Activated CD4-positive, CD25-positive, alpha-beta regulatory T cell treated with anti-CD3 and anti-CD28 coated beads, Interleukin-2, amount 50 U/mL, for 16 hours (primary cell): ENCODE measurements around the gene PHACTR3.

Experiments
- DNase-seq: peaks from one replicate; pipeline ENCODE4 v3.0.0-alpha.2; 2020; ENCODE audit warnings: low read depth, low spot score

PHACTR3 gene

DNA sequence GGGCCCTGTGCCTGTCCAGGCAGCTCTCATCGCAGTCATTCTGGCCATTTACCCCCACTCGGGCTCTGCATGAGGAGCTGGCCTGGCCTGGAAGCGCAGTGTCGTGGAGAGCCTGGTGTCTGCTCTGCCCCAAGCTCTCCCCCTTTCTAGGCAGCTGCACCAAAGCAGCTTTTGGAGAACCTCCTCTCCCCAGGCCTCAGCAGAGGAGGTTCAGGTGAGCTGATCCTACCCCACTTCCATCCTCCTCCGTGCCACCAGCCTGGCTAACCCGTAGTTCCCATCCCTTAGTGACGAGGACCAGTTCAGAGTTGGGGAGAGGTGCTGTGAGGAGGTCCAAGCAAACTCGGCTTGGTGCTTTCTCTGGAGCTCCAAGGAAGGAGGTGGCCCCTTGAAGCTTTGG is 30.5 kb upstream of the PHACTR3 start:
- no peak for DNase-seq

DNA sequence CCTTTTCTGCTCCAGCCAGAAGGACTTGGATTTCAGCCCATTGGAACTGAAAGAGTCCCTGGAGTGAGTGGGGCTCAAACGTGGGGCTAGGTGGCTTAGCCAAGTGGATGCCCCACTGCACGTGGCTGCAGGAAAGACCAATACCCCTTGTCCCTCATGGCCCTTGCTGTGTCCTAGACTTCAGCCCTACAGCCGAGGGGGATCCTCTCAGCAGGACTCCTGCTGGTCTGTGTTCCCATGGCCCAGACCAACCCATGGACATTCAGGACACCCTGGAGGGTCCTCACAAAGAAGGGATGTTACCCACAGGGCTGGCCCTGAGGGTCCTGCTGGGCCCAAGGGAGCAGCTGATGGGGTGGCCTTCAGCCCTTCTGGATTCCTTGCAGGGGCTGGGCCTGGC is 30.0 kb upstream of the PHACTR3 start:
- DNase-seq = no peak

DNA sequence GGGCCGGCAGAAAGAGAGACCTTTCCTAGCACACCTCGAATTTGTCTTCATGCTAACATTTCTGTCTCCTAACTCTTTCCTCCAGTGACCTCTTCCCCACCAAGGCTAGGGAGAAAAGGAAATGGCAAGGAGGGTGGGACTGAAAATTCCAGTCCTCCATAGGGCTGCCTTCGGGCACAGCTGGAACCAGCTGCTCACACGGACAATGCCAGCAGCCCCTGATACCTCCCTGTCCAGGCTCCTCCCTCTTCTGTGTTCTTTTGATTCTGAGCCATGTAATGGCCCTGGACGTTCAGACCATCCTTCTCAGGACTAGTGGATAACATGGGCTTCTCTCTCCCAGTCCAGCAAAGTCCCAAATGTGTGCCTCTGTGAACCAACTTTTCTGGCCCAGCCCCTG is 29.1 kb upstream of the PHACTR3 start:
- DNase-seq = no peak

DNA sequence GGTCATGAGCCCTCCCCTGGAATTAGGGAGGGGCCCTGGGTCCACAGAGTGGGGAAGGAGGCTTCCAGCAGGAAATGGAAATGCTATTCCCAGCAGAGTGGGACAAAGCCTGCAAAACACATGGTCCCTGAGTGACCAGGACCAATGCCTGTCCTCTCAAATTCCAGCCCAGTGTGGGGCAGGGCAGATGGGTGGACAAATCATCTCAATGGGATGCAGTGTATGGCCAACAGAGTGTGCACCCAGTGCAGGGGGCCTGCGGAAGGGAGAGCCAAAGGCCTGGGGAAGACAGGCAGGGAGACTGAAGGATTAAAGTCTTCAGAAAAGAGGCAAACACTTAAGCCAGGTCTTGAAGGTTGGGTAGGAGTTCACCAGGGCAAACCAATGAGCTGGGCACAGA is 28.7 kb upstream of the PHACTR3 start:
- no peak for DNase-seq

DNA sequence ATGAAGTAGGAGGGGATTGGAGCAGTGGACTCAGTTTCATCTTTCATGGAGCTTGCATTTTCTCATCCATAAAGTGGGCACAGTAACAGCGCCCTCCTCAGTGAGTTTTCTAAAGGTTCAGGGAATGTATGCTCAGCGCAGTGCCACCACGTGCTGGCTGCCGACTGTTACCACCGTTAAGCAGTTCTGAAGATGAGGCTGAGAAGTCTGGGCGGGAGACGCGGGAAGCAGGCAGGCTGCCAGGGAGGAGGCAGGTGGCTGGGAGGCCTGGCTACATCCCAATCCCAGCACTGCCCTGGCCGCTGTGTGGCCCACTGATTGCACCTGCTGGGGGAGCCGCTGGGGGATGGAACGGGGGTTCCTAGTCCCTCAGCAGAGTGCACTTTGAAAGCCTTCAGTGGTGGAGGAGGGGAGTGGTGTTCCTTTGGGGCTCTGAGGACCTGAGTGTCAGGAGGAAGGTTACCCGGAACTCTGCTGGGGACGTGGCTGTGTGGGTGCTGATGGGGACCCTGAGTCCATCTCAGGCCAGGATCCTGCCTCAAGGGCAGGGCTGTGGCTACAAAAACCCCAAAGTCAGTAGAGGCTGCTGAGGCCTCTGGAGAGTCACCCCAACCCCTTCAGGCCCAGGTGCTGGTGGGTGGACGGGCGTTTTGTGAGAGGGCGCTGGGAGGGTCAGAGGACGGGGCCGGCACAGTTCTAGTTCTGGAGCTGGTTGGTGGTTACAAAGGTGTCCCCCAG is 28.0 kb upstream of the PHACTR3 start:
- DNase-seq = no peak

DNA sequence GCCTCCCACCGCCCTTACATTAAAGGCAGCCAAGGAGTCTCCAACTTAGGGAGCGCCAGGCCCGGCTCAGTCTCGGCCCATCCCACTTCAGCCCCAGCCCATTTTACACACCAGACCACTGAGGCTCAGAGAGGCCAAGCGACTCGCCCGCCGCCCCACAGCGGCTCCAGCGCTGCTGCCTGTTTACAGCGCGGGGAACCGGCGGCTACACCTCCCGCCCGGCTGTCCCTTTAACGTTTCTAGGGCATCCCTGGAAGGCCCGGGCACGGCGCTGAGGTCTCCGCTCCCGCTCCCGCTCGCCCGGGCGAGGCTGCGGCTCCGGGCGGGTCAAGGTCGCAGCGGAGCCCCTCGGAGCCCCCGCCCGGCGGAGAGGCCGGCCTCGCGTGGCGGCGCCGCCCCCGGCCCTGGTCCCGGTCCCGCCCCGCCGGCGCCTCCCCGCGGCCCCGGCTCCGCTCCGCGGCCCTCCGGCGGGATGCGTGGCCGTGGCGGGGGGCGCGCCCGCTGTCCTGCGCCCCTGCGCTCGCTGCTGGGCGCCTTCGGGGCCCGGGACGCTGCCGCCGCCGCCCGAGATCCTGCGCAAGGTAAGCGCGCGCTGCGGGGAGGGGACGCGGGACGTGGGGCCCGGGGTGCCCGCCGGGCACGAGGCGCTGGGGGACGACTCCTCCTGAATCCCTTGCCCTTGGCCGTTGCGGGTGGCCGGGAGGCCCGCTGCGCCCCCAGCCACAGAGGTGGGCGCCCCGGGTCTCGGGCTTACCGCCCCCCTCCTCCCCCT is 27.1 kb upstream of the PHACTR3 start:
- no peak for DNase-seq

DNA sequence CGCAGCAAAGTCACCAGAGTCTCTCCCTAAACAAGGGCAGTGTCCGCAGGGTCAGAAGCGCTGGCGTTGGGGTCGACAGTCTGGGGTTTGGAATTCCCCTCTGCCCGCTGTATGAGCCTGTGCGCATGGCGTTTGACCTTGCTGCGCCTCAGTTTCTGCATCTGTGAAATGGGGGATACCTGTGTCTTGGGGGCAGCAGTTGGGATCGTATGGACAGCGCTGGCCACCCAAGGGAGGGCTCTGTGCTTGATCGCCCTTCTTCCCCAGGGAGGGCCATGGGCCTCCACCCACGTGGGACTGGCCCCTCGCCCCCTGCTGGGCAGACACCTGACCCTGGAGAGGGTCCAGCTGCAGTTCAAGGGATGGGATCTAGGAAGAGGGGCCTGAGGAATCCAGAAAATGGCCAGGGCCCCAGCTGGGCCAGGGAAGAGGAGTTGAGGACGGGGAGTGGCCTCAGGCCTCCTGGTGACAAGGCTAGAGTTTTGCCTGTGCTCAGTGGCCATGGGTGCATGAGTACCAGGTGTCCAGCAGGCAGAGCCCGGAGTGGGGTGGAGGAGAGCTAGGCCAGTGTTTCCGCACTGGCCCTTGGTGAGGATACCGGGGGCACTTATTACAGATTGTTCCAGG is 26.4 kb upstream of the PHACTR3 start:
- DNase-seq = no peak

DNA sequence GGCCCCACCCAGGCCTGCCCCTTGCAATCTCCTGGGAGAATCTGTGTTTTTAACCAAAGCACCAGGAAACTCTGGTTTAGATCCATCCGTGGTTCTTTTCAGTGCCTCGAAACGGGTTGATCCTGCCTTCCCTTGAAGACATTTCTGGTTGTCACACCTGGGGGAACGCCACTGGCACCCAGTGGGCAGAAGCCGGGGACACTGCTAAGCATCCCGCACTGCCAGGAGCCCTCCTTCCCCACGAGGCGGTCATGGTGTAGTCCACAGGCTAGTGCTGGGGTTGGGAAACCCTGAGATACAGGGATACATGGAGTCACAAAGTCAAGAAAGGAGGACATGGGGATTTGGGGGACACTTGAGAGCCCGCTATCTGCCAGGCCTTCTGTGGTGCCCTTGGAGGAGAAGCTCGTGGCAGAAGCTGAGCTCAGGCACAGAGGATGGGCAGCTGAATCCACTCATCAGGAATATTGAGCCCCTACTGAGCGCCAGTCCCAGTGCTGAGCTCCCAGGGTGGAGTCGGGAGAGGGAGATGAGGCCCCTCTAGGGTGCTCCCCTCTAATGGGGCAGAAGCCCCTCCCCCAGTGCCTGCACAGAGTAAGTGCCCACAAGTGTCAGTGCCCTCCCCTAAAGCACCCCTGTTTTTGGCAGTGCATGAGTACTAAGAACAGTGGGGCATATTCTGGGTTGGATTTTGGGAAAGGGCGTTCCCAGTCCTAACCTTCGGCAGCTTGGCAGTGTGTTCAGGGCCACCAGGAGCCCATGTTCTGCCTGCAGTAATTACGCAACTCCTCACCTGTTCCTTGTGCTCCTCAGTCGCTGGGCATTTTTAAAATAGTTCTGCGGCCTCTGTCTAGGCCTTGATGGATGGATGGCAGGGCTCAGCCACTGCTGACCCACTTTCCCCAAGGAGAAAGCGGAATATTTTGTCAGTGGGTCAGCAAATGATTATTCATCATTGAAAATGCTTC is 25.6 kb upstream of the PHACTR3 start:
- DNase-seq = no peak

DNA sequence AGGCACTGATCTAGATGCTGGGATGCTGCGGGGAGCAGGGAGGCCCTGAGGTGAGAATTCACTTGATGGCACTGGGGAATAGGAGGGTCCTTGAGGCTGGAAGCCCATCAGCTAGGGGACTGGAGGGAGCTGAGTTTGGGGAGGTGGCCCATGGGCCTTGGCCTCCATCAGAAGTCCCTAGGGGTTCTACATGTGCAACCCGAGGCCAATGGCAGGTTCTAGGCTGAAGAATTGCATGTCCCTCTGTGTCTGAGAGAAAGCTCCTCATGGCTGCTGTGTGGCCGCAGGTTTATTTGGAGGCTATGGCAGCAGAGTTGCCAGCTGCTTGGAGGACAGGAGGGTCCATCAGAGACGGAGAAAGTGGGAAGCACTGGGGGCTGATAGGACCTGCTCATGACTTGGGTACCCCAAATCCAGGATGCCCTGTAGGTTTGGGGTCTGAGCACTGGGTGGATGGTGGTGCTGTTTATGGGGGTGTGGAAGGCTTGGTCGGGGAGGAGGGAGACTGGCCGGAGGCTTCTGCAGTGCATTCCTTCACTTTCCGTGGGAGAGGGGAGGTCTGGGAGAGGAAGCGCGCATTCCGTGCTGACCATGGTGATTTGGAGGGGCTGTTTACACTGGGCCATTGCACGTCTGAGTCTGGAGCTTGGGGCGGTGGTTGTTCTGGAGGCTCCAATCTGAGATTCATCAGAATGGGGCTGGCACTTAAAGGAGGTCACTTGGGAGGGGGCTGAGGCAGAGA is 24.8 kb upstream of the PHACTR3 start:
- no peak for DNase-seq

DNA sequence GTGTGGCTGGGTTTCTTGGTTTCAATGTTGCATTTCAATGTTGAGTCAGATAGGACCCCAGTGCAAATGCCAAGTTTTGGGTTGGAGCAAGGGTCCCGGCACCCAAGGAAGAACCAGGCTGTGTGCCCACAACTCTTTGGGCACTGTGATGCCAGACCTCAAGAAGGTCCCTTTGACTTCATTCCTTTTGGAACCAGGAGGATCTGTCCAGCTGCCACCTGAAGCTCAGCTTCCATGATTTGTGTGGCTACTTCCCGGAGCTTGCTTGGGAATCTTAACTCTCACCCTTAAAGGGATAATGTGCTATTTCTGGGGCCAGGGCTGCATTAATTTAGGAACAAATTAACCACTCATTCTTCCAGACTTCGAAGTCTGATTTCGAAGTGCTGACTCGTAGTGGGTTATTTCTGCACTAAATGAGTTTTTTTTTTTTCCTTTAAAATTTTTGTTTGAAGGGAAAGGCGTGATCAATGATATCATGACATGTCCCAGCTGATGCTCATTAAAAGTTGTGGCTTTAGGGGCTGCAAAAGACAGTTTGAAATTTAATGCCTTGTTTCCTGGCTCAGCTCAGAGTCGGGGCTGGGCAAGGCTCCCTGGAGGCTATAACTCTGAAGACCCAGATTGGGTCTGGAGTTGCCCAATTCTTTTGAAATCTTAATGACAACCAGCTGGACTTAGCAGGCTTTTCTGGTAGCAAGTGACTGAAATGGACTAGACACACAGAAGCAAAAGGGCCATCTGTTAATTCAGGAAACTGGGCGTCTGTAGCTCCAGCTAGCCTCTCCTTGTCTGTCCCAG is 24.0 kb upstream of the PHACTR3 start:
- DNase-seq = no peak

DNA sequence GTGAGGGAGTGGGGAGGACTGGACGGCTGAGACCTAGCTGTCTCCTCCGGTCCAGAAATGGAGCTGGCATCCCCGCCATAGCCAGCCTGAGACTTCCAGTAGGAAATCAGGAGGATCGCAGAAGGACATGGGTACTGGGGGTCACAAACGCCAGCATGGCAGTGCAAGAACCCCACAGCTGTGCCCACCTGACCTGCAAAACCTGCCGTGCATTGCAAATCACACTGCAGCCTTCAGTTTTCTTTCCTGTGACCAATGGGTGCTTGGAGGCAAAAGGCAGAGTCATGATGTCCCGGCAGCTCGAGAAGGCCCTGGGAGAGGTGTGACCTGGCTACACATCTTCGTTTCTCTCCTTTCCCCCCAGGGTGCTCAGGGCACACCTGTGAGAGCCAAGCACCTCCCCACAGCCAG is 23.3 kb upstream of the PHACTR3 start:
- DNase-seq = no peak

DNA sequence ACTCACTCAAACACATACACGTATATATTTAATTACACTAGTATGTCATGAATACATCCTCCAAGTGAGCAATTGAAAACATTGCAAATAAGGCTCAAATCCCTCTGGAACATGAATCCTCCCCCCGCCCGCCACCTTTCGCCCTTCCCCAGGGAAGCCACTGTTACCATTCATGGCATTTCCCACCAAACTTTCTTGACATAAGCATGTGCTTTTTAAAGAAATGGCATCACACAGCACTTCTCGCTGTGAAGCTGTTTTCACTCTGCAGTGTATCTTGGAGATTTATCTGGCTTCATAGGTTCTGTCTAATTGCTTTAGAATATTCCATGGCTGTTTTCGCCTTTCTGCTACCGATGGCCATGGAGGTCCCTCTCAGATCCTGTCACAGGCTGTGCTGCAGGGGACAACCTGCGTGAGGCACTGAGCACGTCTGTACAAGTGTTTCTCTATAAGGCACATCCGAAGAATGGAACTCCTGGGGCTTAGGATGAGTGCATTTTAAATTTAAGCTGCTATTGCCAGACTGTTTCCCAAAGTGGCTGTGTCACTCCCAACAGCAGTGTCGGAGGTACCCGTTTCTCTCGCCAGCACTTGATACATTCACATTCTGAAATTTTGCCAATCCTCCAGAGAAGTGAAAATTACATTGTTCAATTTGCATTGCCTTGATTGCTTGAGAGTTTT is 22.2 kb upstream of the PHACTR3 start:
- DNase-seq = no peak

DNA sequence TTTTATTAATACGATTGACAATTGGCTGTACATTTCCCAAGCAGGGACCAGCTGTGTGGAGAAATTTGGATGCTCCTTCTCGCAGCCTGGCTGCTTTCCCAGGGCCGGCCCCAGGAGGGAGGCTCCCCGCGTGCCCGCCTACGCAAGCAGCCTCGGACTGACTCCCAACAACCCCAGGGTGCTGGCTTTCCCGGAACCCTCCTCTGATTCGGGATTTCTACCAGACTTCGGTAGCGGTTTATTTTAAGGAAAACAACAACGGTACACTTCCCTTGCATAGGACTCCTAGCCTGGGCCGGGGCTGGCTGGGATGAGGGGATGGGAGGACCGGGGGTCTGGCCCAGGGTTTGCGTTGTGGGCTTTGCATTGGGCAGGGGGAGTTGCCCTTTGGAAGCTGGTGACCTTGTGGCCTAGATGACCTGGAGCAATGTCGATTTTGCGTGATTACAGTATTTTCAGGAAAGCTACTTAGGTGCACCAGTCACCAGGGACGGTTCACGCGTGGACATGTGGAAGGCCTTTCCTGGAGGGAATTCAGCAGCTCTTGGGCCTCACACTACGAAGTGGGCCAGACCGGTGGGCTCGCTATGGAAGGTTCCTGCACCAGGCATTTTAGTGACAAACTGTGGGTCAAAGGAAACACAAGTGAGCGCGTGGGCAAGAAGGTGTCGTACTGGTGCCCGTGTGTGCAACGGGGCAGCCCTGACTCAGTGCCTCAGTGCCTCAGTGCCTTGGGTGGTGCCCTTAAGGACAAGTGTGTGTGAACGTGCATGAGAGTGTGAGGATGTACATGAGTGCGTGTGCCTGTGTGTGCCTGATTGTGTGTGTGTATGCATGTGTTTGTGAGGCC is 20.7 kb upstream of the PHACTR3 start:
- no peak for DNase-seq

DNA sequence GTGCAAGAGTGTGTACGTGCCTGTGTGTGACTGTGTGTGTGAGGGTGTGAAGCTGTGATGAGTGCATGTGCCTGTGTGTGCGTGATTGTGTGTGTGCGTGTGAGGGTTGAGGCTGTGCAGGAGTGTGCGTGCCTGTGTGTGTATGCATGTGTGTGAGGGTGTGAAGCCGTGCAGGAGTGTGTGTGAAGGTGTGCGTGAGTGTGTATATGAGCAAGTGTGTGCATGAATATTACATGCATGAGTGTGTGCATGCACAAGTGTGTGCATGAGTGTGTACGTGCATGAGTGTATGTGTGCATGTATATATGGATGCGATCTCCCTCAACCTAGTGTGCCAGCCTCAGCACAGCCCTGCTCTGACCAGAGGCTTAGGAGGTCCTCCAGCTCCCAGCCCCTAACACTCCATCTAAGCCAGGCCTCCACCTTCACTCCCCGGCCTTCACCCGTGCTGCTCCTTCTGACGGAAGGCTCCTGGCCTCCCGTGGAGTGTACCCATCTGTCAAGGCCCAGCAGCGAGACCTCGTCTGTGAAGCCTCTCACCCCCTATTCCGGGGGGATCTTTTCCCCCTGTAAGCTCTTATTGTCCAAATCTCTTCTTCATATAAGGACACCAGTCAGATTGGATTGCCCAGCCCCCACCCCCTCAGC is 19.9 kb upstream of the PHACTR3 start:
- DNase-seq = no peak

DNA sequence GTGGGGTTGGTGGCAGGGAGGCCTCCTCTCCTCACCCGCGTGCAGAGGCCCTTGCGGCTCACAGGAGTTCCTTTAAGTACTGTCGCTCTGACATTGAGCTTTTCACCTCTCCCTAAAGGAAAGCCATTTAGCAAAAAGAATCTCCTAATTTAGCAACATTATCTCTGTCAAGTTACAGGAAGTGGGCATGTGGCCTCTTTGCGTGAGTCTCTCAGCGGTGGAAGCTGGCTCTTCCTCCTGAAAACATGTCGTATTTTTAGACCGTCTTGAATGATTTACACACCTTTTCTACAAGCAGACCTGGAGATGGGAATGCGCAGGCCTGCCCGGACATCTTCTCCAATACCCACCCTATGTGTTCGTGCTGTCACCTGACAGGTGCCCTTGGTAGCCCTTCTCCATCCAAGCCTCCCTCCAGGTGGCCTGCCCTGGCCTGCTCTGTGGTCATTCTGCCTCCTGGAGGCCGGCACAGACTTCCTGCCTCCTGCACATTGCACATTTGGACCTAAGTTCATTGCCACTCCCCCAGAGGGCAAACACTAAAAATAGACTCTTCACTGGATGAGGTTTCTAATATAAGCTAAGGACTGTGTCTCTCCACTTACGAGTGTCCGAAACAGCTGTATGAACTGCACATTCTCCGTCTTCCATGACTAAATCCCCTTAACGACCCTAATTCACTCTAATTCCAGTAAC is 18.5 kb upstream of the PHACTR3 start:
- no peak for DNase-seq

DNA sequence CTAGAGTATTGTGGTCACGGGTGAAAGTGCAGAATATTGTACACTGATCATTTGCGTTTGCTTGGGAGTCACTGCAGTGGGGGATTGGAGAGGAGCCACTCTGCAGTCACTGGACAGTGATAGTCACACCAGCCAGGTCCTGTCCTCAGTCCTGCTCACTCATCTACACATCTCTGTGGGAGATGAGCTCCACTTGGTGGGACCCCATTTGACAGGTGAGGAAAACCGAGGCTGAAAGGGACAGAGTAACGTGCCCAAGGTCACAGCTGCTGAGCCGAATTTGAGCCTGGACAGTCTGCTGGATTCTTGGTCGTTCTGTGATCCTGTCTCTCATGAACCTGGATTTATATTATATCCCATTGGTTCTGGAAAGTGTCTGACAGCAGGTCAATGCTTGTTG is 17.7 kb upstream of the PHACTR3 start:
- DNase-seq = no peak

DNA sequence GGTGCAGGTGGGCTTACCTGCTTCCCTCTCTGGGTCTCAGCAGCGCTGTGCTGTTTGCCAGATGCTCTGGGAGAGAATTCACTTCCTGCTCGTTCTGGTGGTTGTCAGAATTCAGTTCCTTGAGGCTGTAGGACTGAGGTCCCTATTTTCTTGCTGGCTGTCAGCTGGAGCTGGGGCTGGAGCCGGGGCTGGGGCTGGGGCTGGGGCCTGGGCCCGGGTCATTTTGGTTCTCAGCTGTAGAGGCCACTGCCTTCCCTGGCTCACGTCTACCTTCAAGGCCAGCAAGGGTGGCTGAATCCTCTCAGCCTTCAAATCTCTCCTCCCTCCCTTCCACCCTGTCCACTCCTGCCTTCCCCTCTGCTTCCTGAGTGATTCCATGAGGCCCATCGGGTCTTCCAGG is 16.8 kb upstream of the PHACTR3 start:
- no peak for DNase-seq
